Measurements from ENCODE around the gene ITPRIPL1. TPM values are rescaled to one million over a fixed set of nuclear protein-coding genes. Genes with fewer than 3 reads are reported as not detected.

The ITPRIPL1 gene
- total RNA-seq, 2 experiments from 2014 or later: 8.1 to 13.5 TPM

DNA sequence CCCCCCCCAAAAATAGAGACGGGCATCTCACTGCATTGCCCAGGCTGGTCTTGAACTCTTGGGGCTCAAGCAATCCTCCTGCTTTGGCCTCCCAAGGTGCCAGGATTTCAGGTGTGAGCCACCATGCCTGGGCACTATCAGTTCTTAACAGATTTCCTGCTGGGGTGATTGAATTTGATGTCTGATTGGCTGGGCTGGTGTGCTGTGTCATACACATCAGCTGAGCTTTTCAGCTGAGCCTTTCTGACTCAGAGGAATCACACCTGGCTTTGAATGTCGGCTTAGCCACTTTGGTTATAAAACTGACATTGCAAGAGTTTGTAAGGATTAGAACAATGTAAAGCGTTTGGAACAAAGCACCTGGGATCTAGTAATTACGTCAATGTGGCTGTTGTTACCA, 29.4 kb downstream of the ITPRIPL1 start:
- no peak overlapping the region for H3K4me2 ChIP-seq (ENCODE audit: low read length)
- no peak overlapping the region for H2AFZ ChIP-seq (ENCODE audit: low read length)
- no TSS peak for BruUV-seq (replicated peaks)
- POLR2A ChIA-PET: interaction anchor here (1.2 kb wide), 1 partner anchor 18 kb away, joined by 3 read pairs; no protein-coding TSS in a partner anchor
- CTCF ChIA-PET (ENCODE audit: unreplicated experiment): no interaction called here
- no peak overlapping the region for H3K27ac ChIP-seq (ENCODE audit: low read depth, low read length, poor library complexity, severe bottlenecking)
- no peak for TF ChIP-seq EZH2phosphoT487 (IDR thresholded peaks at IDR 0.05; ENCODE audit: borderline replicate concordance, low read depth, low read length)
- TF ChIP-seq, protein P1, sequence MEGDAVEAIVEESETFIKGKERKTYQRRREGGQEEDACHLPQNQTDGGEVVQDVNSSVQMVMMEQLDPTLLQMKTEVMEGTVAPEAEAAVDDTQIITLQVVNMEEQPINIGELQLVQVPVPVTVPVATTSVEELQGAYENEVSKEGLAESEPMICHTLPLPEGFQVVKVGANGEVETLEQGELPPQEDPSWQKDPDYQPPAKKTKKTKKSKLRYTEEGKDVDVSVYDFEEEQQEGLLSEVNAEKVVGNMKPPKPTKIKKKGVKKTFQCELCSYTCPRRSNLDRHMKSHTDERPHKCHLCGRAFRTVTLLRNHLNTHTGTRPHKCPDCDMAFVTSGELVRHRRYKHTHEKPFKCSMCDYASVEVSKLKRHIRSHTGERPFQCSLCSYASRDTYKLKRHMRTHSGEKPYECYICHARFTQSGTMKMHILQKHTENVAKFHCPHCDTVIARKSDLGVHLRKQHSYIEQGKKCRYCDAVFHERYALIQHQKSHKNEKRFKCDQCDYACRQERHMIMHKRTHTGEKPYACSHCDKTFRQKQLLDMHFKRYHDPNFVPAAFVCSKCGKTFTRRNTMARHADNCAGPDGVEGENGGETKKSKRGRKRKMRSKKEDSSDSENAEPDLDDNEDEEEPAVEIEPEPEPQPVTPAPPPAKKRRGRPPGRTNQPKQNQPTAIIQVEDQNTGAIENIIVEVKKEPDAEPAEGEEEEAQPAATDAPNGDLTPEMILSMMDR (conservative IDR thresholded peaks at IDR 0.05; ENCODE audit: low read length): no peak
- H3K9me2 ChIP-seq (ENCODE audit: insufficient read depth, low read length): no peaks in the 10 kb centered on the region
- H3K4me3 ChIP-seq (ENCODE audit: low read depth, low read length, poor library complexity, severe bottlenecking): no peak overlapping the region
- no peaks in the 10 kb centered on the region for H3K9me3 ChIP-seq (ENCODE audit: low read length)
- intact Hi-C loops (cut with micrococcal nuclease; ENCODE audit: unreplicated experiment): no loop called here
- no peaks in the 10 kb centered on the region for H4K20me1 ChIP-seq (ENCODE audit: insufficient read depth, low read length)
- H3K4me1 ChIP-seq (ENCODE audit: insufficient read depth, low read length, poor library complexity, severe bottlenecking): no peaks in the 10 kb centered on the region
- H3K36me3 ChIP-seq (ENCODE audit: insufficient read depth, low read length): peaks cover 98% of the 10 kb centered on the region
- H3K79me2 ChIP-seq (ENCODE audit: insufficient read depth, low read depth, low read length): no peaks in the 10 kb centered on the region
- DNase-seq (ENCODE audit: low spot score): no peak

DNA sequence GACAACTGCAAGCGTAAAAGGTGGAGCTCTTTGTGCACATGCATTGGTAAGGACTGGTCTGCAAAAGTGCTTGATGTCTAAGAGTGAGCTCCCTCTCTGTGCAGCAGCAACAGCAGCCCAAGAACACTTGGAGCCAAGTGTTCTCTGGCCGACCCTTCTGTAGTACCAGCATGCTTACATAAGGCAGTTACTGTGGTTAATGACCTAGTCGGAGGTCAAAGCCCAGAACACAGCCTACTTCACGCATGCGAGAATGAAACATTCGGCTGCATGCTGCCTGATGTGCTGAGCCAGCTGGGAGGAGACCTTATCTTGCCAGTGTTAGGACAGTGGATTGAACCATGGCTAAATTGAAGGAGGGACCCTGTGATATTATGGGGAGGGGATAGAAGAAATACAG, 31.8 kb downstream of the ITPRIPL1 start:
- no peak overlapping the region for H2AFZ ChIP-seq (ENCODE audit: low read length)
- no peak for DNase-seq (ENCODE audit: low spot score)
- H3K79me2 ChIP-seq (ENCODE audit: insufficient read depth, low read depth, low read length): no peaks in the 10 kb centered on the region
- intact Hi-C loops (cut with micrococcal nuclease; ENCODE audit: unreplicated experiment): no loop called here
- no peaks in the 10 kb centered on the region for H3K9me3 ChIP-seq (ENCODE audit: low read length)
- ChIA-PET POLR2A (interaction anchor here (0.7 to 0.9 kb wide), 2 partner anchors 12 to 21 kb away, joined by 3 read pairs; no protein-coding TSS in a partner anchor), CTCF (ENCODE audit: unreplicated experiment) (no interaction called here)
- no peaks in the 10 kb centered on the region for H3K9me2 ChIP-seq (ENCODE audit: insufficient read depth, low read length)
- no peak overlapping the region for H3K4me3 ChIP-seq (ENCODE audit: low read depth, low read length, poor library complexity, severe bottlenecking)
- H3K4me2 ChIP-seq (ENCODE audit: low read length): no peak overlapping the region
- H4K20me1 ChIP-seq (ENCODE audit: insufficient read depth, low read length): no peaks in the 10 kb centered on the region
- no peak for TF ChIP-seq EZH2phosphoT487 (IDR thresholded peaks at IDR 0.05; ENCODE audit: borderline replicate concordance, low read depth, low read length)
- TF ChIP-seq, protein P1 (conservative IDR thresholded peaks at IDR 0.05; ENCODE audit: low read length): no peak
- H3K4me1 ChIP-seq (ENCODE audit: insufficient read depth, low read length, poor library complexity, severe bottlenecking): no peaks in the 10 kb centered on the region
- H3K27ac ChIP-seq (ENCODE audit: low read depth, low read length, poor library complexity, severe bottlenecking): no peak overlapping the region
- no TSS peak for BruUV-seq (replicated peaks)
- H3K36me3 ChIP-seq (ENCODE audit: insufficient read depth, low read length): peaks cover 96% of the 10 kb centered on the region

GRCh38 chr2:96359310-96359709, 34.2 kb downstream of the ITPRIPL1 start:
- no peak overlapping the region for H3K4me3 ChIP-seq (ENCODE audit: low read depth, low read length, poor library complexity, severe bottlenecking)
- H3K79me2 ChIP-seq (ENCODE audit: insufficient read depth, low read depth, low read length): no peaks in the 10 kb centered on the region
- POLR2A ChIA-PET: no interaction called here
- no peaks in the 10 kb centered on the region for H3K4me1 ChIP-seq (ENCODE audit: insufficient read depth, low read length, poor library complexity, severe bottlenecking)
- BruUV-seq (replicated peaks): no TSS peak
- H3K36me3 ChIP-seq (ENCODE audit: insufficient read depth, low read length): peaks cover 96% of the 10 kb centered on the region
- intact Hi-C loops (cut with micrococcal nuclease; ENCODE audit: unreplicated experiment): no loop called here
- no peak overlapping the region for H3K4me2 ChIP-seq (ENCODE audit: low read length)
- TF ChIP-seq, protein P1 (conservative IDR thresholded peaks at IDR 0.05; ENCODE audit: low read length): peak; percentile 61
- TF ChIP-seq EZH2phosphoT487 (IDR thresholded peaks at IDR 0.05; ENCODE audit: borderline replicate concordance, low read depth, low read length): no peak
- CTCF ChIA-PET (ENCODE audit: unreplicated experiment): interaction anchor here (0.6 kb wide), 1 partner anchor 36 kb away, joined by 3 read pairs; no protein-coding TSS in a partner anchor
- H4K20me1 ChIP-seq (ENCODE audit: insufficient read depth, low read length): no peaks in the 10 kb centered on the region
- peak; percentile 9 for DNase-seq (ENCODE audit: low spot score)
- no peak overlapping the region for H2AFZ ChIP-seq (ENCODE audit: low read length)
- H3K9me2 ChIP-seq (ENCODE audit: insufficient read depth, low read length): no peaks in the 10 kb centered on the region
- no peak overlapping the region for H3K27ac ChIP-seq (ENCODE audit: low read depth, low read length, poor library complexity, severe bottlenecking)
- no peaks in the 10 kb centered on the region for H3K9me3 ChIP-seq (ENCODE audit: low read length)
